IMR-90 (cell line): Measurements from ENCODE around the gene ELFN2.

ENCODE experiments used
- CEBPB ChIP-seq: IDR thresholded peaks from 2 replicates; pipeline ENCODE4 v1.6.1; 2012; ENCODE audit warnings: low read depth, low read length, improper control_type of control experiment
- CHD1 ChIP-seq: IDR thresholded peaks from 2 replicates; pipeline ENCODE4 v1.6.1; 2012; ENCODE audit warnings: low read depth, low read length, improper control_type of control experiment
- CTCF ChIP-seq: conservative IDR thresholded peaks from 2 replicates; pipeline ENCODE4 v1.5.1; 2012; ENCODE audit warnings: mild to moderate bottlenecking, low read depth, low read length, improper control_type of control experiment
- MAFK ChIP-seq: IDR thresholded peaks from 2 replicates; pipeline ENCODE4 v1.6.1; 2012; ENCODE audit warnings: low read depth, low read length, improper control_type of control experiment
- NFE2L2 ChIP-seq: fragments of 150-350 bp; IDR thresholded peaks from 2 replicates; pipeline ENCODE4 v1.6.1; 2016; ENCODE audit warnings: low read depth, mild to moderate bottlenecking, low read length
- POLR2A ChIP-seq: IDR thresholded peaks from 2 replicates; pipeline ENCODE4 v1.6.1; 2012; ENCODE audit warnings: mild to moderate bottlenecking, low read depth, low read length
- RCOR1 ChIP-seq: IDR thresholded peaks from 2 replicates; pipeline ENCODE4 v1.6.1; 2012; ENCODE audit warnings: mild to moderate bottlenecking, low read length, improper control_type of control experiment; ENCODE audit not compliant: insufficient replicate concordance
- RFX5 ChIP-seq: IDR thresholded peaks from 2 replicates; pipeline ENCODE4 v1.8.0; 2012; ENCODE audit warnings: low read depth, mild to moderate bottlenecking, low read length, moderate library complexity
- SMC3 ChIP-seq: fragments of 150-350 bp; IDR thresholded peaks from 2 replicates; pipeline ENCODE4 v1.6.1; 2016; ENCODE audit warnings: low read depth, mild to moderate bottlenecking, antibody characterized with exemption, low read length, moderate library complexity
- USF2 ChIP-seq: fragments of 150-350 bp; IDR thresholded peaks from 2 replicates; pipeline ENCODE4 v1.6.1; 2017; ENCODE audit warnings: mild to moderate bottlenecking, antibody characterized with exemption, low read length, low read depth

- TF ChIP-seq POLR2A = no peak
- TF ChIP-seq CTCF = no peak
- TF ChIP-seq CHD1 = no peak
- no peak for TF ChIP-seq RCOR1
- TF ChIP-seq SMC3 = no peak
- no peak for TF ChIP-seq MAFK
- no peak for TF ChIP-seq CEBPB
- TF ChIP-seq NFE2L2 = no peak
- no peak for TF ChIP-seq USF2
- TF ChIP-seq RFX5 = no peak
Observed at GRCh38 chr22:37391702-37392101, 35.6 kb downstream of the ELFN2 start.
